LNCAP (cell line): Measurements from ENCODE around the gene BCL2L2.

Experiments used
- CTCF ChIP-seq: fragments of 450-650 bp; IDR thresholded peaks from 2 replicates; pipeline ENCODE4 v1.5.1; 2017; ENCODE audit warnings: mild to moderate bottlenecking

The BCL2L2 gene

DNA sequence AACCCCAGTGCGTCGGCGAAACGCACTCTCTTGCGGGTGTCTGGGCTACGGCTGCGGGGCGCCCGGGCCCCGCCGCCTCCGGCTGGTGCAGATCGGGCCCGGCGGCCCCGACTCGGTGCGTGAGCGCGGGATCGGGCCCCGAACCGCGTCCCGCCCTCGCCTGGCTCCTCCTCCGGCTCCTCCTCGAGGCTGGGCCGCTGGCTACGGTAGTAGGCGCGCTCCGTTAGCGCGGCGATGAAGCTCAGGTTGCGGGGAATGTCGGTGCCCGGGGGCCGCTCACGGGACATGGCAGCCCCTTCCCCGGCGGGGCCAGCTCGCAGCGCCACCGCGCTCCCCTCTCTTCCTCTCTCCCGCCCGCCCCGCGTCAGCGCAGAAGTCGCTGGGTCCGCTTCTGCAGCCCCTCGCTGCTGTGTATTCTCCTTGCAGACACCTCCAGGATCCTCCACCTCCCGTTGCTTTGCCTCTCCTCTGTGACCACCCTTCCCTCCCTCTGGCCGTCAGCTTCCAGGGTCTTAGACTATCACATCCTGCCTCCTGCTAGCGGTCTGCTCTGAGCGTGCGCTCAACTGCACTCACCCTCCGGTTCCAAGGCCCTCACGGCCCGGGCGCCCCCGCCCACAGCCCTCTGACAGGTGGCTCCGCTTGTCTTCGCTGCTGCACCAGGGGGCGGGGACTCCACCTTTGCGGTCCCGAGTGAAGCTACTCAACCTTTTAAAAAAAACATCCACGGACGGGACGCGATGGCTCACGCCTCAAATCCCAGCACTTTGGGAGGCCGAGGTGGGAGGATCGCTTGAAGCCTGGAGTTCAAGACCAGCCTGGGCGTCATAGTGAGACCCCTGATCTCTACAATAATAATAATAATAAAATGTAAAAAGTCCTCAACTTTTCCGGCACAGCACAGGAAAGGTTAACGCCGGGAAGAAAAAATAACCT is 4.1 kb upstream of the BCL2L2 start, which contains the start of gene PPP1R3E:
TSS of gene PPP1R3E (minus strand) at position 570 of the 936 bp plus-strand sequence. CDS start at position 287, 283 bp downstream.
- no peak for TF ChIP-seq CTCF

DNA sequence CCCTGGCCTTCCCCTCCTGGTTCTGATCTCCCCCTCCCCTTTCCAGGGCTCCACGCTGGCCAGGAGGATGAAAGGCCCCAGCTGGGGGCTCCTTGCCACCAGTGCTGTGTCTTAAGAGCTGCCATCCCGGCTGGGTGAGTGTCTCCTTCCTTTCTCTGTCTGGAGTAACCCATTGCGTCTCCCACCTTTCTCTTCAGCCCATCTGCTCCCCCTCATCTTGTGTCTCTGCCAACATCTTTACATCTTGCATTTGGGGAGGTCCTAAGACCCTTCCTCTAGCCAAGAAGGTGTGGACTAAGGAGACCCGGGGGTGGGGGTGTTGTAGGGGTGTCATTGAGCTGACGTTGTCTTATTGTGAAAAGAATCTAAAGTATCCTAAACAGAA is 505 bp downstream of the BCL2L2 start:
- no peak for TF ChIP-seq CTCF

DNA sequence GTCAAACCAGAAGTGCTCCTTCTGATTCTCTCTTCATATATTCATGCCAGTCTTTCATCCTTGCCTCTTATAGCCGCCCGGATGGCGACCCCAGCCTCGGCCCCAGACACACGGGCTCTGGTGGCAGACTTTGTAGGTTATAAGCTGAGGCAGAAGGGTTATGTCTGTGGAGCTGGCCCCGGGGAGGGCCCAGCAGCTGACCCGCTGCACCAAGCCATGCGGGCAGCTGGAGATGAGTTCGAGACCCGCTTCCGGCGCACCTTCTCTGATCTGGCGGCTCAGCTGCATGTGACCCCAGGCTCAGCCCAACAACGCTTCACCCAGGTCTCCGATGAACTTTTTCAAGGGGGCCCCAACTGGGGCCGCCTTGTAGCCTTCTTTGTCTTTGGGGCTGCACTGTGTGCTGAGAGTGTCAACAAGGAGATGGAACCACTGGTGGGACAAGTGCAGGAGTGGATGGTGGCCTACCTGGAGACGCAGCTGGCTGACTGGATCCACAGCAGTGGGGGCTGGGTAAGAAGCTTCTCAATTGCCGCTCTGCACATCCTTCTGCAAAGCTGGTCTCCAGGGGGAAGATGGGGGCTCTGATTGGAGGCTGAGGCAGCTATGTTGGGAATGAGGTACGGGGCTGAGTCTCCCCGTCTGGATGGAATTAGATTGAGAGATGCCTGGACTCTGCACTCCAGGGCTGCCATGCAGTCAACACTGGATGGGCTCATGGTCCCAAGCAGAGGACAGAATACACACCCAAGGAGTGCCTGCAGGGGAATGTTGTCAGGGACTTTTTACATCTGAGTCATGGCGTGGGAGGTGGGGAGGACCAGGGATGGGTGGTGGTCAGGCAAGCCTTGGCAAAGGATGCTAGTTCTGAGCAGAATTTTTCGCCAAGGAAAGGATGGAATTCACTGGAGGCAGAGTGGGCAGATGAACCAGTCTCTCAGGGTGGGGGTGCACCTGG is 1.3 kb downstream of the BCL2L2 start:
- TF ChIP-seq CTCF: no peak

GRCh38 chr14:23308721-23309445 is 2.2 kb downstream of the BCL2L2 start:
- no peak for TF ChIP-seq CTCF

DNA sequence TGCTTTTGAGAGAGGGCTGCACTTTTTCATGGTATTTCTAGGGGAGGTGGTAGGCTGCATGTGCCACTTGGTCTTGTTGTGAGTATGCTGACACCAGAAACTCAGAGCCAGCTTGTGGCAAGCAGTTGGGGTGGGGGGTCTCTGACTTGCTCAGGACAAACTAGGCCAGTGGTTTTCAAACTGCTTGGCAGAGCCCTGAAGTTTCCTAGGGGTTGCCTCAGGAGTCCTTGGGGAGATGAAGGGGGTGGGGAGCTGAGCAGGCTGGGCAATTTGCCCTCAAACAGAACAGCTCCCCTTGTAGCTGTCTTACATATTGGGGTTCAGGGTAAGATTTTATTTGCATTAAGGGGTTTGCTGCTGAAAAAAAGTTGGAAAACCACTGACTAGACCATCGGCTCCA is 3.9 kb downstream of the BCL2L2 start:
- no peak for TF ChIP-seq CTCF

DNA sequence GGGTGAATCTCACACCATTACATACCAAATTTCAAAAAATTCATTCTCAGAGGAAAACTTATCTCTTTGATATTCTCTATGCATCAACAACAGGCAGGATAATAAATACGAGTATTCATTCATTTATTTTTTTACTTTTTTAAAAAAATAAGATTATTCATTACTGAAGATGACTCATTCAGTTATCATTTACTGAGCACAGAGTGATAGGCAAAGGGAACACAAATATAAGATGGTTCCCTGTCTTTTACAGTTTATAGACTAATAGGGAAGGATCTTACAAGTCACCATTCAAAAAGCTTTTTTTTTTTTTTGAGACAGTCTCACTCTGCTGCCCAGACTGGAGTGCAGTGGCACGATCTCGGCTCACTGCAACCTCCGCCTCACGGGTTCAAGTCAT is 9.7 kb downstream of the BCL2L2 start:
- TF ChIP-seq CTCF: no peak
